MCF 10A (cell line): Measurements from ENCODE around the gene NFAM1. TPM values are rescaled to one million over a fixed set of nuclear protein-coding genes. Genes with fewer than 3 reads are reported as not detected.

Experiments
- BruUV-seq: library from RNA; stranded (reverse); fragments of 400-500 nt; replicated peaks from 2 replicates; lab custom pipeline; 2021; lab: Mats Ljungman, UMichigan
- CTCF ChIA-PET: fragments of 300-600 bp; sonication (Branson Sonifier 250); formaldehyde crosslinking; extraction: SDS; loops from one replicate; lab custom pipeline; 2021; ENCODE audit warnings: antibody characterized with exemption, inconsistent platforms; lab: Yijun Ruan, JAX
- POLR2A ChIA-PET: fragments of 300-600, 350-650 bp; sonication (Branson Sonifier 250); formaldehyde crosslinking; extraction: SDS; loops from one replicate; lab custom pipeline; 2020; ENCODE audit warnings: antibody characterized with exemption, inconsistent platforms; lab: Yijun Ruan, JAX
- DNase-seq: peaks from one replicate; pipeline ENCODE4 v3.0.0-alpha.2; 2018; ENCODE audit not compliant: unreplicated experiment
- H3K27ac Mint-ChIP-seq: one replicate; pipeline ENCODE4 v1.8.0; 2022; ENCODE audit warnings: mild to moderate bottlenecking, low read depth, mixed read lengths; ENCODE audit not compliant: unreplicated experiment
- H3K27me3 Mint-ChIP-seq: one replicate; pipeline ENCODE4 v1.8.0; 2022; ENCODE audit warnings: mixed read lengths; ENCODE audit not compliant: insufficient read depth, unreplicated experiment
- H3K36me3 Mint-ChIP-seq: one replicate; pipeline ENCODE4 v1.8.0; 2022; ENCODE audit warnings: mild to moderate bottlenecking, moderate library complexity, mixed read lengths; ENCODE audit not compliant: insufficient read depth, unreplicated experiment
- H3K4me1 Mint-ChIP-seq: one replicate; pipeline ENCODE4 v1.8.0; 2022; ENCODE audit warnings: mixed read lengths; ENCODE audit not compliant: insufficient read depth, unreplicated experiment
- H3K4me3 Mint-ChIP-seq: one replicate; pipeline ENCODE4 v1.8.0; 2022; ENCODE audit warnings: mild to moderate bottlenecking, moderate library complexity, mixed read lengths; ENCODE audit not compliant: unreplicated experiment
- H3K9me3 Mint-ChIP-seq: one replicate; pipeline ENCODE4 v1.8.0; 2022; ENCODE audit warnings: mixed read lengths; ENCODE audit not compliant: unreplicated experiment
- intact Hi-C: fragments of 100-400 bp; cut with micrococcal nuclease; formaldehyde crosslinking; loops from 2 replicates; pipeline ENCODE4 v1.14.1; 2022
- total RNA-seq: library from RNA; stranded (reverse); gene quantifications from 2 replicates; pipeline ENCODE4 v1.2.3, GENCODE V29; 2022
- TF ChIP-seq, protein P1 (sequence below): fragments of 200-600 bp; IDR thresholded peaks from one replicate; pipeline ENCODE4 v1.8.0; 2022; ENCODE audit warnings: antibody characterized with exemption, mild to moderate bottlenecking; ENCODE audit not compliant: unreplicated experiment

Gene NFAM1
- total RNA-seq, 1 experiment from 2014 or later: not detected

DNA sequence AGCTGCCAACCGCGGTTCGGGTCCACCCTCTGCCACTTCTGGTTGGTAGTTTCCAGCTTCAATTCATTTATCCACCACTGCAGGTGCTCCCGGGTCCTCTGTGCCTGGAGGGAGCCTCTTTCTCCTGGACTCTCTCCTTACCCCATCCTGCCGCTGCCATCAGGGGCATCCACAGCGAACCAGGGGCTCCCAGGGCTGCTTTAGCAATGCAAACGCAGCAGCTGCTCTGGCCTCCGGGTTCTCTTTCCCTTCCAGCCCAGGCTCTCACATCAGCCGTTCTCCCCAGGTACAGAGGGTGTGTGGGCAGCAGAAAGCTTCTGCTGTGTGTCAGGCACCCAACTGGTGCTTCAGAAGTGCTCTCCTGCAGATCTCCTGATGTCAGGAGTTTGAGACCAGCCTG lies 27.9 kb downstream of the NFAM1 start:
- H3K27me3 Mint-ChIP-seq: peaks cover 25% of the 10 kb centered on the region
- intact Hi-C loops: no loop called here

GRCh38 chr22:42401535-42402334 lies 30.5 kb downstream of the NFAM1 start:
- Mint-ChIP-seq H3K27me3 (peaks cover 22% of the 10 kb centered on the region), H3K4me3 (no peak overlapping the region), H3K27ac (no peak overlapping the region), H3K9me3 (no peaks in the 10 kb centered on the region), H3K4me1 (no peaks in the 10 kb centered on the region), H3K36me3 (no peaks in the 10 kb centered on the region)
- POLR2A ChIA-PET: interaction anchor here (0.7 kb wide), 1 partner anchor 23 kb away, joined by 3 read pairs; no protein-coding TSS in a partner anchor
- DNase-seq: no peak
- CTCF ChIA-PET: no interaction called here
- intact Hi-C loops: no loop called here
- TF ChIP-seq, protein P1, sequence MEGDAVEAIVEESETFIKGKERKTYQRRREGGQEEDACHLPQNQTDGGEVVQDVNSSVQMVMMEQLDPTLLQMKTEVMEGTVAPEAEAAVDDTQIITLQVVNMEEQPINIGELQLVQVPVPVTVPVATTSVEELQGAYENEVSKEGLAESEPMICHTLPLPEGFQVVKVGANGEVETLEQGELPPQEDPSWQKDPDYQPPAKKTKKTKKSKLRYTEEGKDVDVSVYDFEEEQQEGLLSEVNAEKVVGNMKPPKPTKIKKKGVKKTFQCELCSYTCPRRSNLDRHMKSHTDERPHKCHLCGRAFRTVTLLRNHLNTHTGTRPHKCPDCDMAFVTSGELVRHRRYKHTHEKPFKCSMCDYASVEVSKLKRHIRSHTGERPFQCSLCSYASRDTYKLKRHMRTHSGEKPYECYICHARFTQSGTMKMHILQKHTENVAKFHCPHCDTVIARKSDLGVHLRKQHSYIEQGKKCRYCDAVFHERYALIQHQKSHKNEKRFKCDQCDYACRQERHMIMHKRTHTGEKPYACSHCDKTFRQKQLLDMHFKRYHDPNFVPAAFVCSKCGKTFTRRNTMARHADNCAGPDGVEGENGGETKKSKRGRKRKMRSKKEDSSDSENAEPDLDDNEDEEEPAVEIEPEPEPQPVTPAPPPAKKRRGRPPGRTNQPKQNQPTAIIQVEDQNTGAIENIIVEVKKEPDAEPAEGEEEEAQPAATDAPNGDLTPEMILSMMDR: no peak
- BruUV-seq: no TSS peak

More for the DNA sequence above, 27.9 kb downstream of the NFAM1 start:
- H3K4me3 Mint-ChIP-seq: no peak overlapping the region
- H3K4me1 Mint-ChIP-seq: no peaks in the 10 kb centered on the region
- DNase-seq: no peak
- BruUV-seq: no TSS peak
- no peaks in the 10 kb centered on the region for H3K9me3 Mint-ChIP-seq
- CTCF ChIA-PET: no interaction called here
- H3K36me3 Mint-ChIP-seq: no peaks in the 10 kb centered on the region
- H3K27ac Mint-ChIP-seq: no peak overlapping the region
- POLR2A ChIA-PET: no interaction called here
- TF ChIP-seq, protein P1: no peak

DNA sequence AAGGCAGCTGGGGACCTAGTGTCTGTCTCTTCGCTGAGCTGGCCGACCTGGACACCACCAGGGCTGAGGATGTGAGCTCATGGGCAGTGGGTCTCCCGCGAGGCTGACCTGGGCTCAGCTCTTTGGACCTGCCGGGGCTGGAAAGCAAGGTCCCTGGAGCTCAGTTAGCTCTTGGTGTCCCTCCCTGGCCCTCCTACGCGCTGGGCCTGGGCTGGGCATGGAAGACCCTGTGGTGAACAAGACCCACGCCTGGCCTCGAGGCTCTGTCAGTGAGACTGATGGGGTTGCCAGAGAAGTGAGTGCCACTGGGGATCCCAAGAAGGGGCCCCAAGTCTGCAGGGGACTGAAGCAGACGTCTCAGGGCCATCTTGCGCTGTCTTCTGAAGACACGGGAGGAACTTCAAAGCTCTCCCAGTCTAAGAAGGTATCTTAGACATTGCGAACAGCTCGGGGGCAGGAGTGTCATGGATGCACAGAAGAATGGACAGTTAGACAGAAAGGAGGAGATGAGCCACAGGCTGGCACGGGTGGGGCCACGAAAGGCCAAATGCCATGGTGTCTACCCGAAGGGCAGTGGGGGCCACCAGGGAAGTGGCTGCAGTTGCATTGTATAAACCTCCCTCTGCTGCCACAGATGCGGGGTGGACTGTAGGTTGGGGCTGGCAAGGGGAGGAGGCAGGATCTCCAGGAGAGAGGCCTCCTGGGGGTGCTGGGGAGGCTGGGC lies 31.2 kb downstream of the NFAM1 start:
- TF ChIP-seq, protein P1: no peak
- Mint-ChIP-seq H3K9me3 (no peaks in the 10 kb centered on the region), H3K27ac (no peak overlapping the region), H3K36me3 (no peaks in the 10 kb centered on the region), H3K27me3 (peaks cover 15% of the 10 kb centered on the region), H3K4me3 (no peak overlapping the region), H3K4me1 (no peaks in the 10 kb centered on the region)
- BruUV-seq: no TSS peak
- no peak for DNase-seq
- CTCF ChIA-PET: interaction anchor here (0.6 kb wide), 1 partner anchor 233 kb away, joined by 3 read pairs; no protein-coding TSS in a partner anchor
- intact Hi-C loops: no loop called here
- POLR2A ChIA-PET: interaction anchor here (1.0 kb wide), 1 partner anchor 25 kb away, joined by 3 read pairs; no protein-coding TSS in a partner anchor
